Amniotic stem cell (primary cell): Measurements from ENCODE around the gene OSBP2.

Source experiments
- DNase-seq: peaks from one replicate; lab custom pipeline; 2025; lab: John Stamatoyannopoulos, UW

OSBP2 gene

GRCh38 chr22:30809086-30809485 is 114.4 kb downstream of the OSBP2 start:
- DNase-seq: no peak

GRCh38 chr22:30810105-30810504 is 115.4 kb downstream of the OSBP2 start:
- DNase-seq: no peak

- DNase-seq: no peak
Measured at GRCh38 chr22:30813936-30814335, 119.3 kb downstream of the OSBP2 start.

GRCh38 chr22:30816413-30816812 is 121.7 kb downstream of the OSBP2 start:
- no peak for DNase-seq

GRCh38 chr22:30821381-30821780 is 126.7 kb downstream of the OSBP2 start:
- DNase-seq: no peak

- no peak for DNase-seq
Measured at GRCh38 chr22:30821863-30822215, 127.2 kb downstream of the OSBP2 start.

GRCh38 chr22:30822216-30823014 is 127.7 kb downstream of the OSBP2 start:
- no peak for DNase-seq

- no peak for DNase-seq
Measured at GRCh38 chr22:30823015-30823370, 128.3 kb downstream of the OSBP2 start.

GRCh38 chr22:30824096-30824495 is 129.4 kb downstream of the OSBP2 start:
- no peak for DNase-seq

GRCh38 chr22:30824711-30825110 is 130.0 kb downstream of the OSBP2 start:
- DNase-seq: no peak

GRCh38 chr22:30825711-30826505 is 131.2 kb downstream of the OSBP2 start:
- no peak for DNase-seq

- no peak for DNase-seq
Measured at GRCh38 chr22:30826670-30827355, 132.1 kb downstream of the OSBP2 start.

- no peak for DNase-seq
Measured at GRCh38 chr22:30827646-30828045, 133.0 kb downstream of the OSBP2 start.

- no peak for DNase-seq
Measured at GRCh38 chr22:30828187-30829155, 133.8 kb downstream of the OSBP2 start.

GRCh38 chr22:30829901-30830550 is 135.4 kb downstream of the OSBP2 start:
- peak; percentile 89 for DNase-seq

GRCh38 chr22:30830907-30831306 is 136.2 kb downstream of the OSBP2 start:
- peak; percentile 21 for DNase-seq

- no peak for DNase-seq
Measured at GRCh38 chr22:30832407-30832987, 137.8 kb downstream of the OSBP2 start.

- DNase-seq: no peak
Measured at GRCh38 chr22:30833322-30833721, 138.6 kb downstream of the OSBP2 start.

- DNase-seq: no peak
Measured at GRCh38 chr22:30837531-30837930, 142.9 kb downstream of the OSBP2 start.

GRCh38 chr22:30838111-30838510 is 143.4 kb downstream of the OSBP2 start:
- no peak for DNase-seq

GRCh38 chr22:30841273-30841672 is 146.6 kb downstream of the OSBP2 start:
- DNase-seq: no peak
